Aorta (tissue), 5 donors: ENCODE measurements around the gene DDR2. TPM values are rescaled to one million over a fixed set of nuclear protein-coding genes. Genes with fewer than 3 reads are reported as not detected.
"Not testable (repeated sequence)": the region's sequence is repeated elsewhere in the genome, so short reads cannot be mapped to it uniquely, and the experiment has no call there.

ENCODE experiments used
- ATAC-seq: fragments of 200-7000 bp; cut with Tn5 transposase; one replicate; pipeline ENCODE4 v1.9.1; 2022; ENCODE audit warnings: moderate library complexity; ENCODE audit not compliant: low FRiP score
- DNase-seq, 2 donors: peaks; one replicate each; pipeline ENCODE4 v3.0.0-alpha.2; 2020
- H3K27ac ChIP-seq, 2 donors: one replicate each; pipeline ENCODE4 v1.5.1; 2013; ENCODE audit warnings: low read length in 2 of 2, mild to moderate bottlenecking in 2 of 2, moderate library complexity in 2 of 2, control low read depth in 1 of 2, inconsistent platforms in 1 of 2, low read depth in 1 of 2
- H3K27me3 ChIP-seq, 2 donors: one replicate each; pipeline ENCODE4 v1.6.1; 2013; ENCODE audit warnings: control low read depth in 1 of 2, low read length in 1 of 2, mild to moderate bottlenecking in 1 of 2, moderate library complexity in 1 of 2; ENCODE audit not compliant: insufficient read depth in 2 of 2, control insufficient read depth in 1 of 2
- H3K36me3 ChIP-seq, 2 donors: one replicate each; pipeline ENCODE4 v1.6.1; 2013; ENCODE audit warnings: control low read depth in 1 of 2, low read length in 1 of 2, mild to moderate bottlenecking in 1 of 2; ENCODE audit not compliant: insufficient read depth in 2 of 2, control insufficient read depth in 1 of 2
- H3K4me1 ChIP-seq, 2 donors: one replicate each; pipeline ENCODE4 v1.6.1; 2013; ENCODE audit warnings: low read length in 2 of 2, control low read depth in 1 of 2, mild to moderate bottlenecking in 1 of 2, moderate library complexity in 1 of 2; ENCODE audit not compliant: insufficient read depth in 2 of 2, control insufficient read depth in 1 of 2
- H3K4me3 ChIP-seq, 2 donors: one replicate each; pipeline ENCODE4 v1.5.1; 2013; ENCODE audit warnings: low read length in 2 of 2, control low read depth in 1 of 2, mild to moderate bottlenecking in 1 of 2
- H3K9me3 ChIP-seq: one replicate; pipeline ENCODE4 v1.6.1; 2013; ENCODE audit warnings: mild to moderate bottlenecking, low read length; ENCODE audit not compliant: control insufficient read depth
- WGBS, 2 donors: extraction: QIAGEN DNeasy Blood & Tissue Kit; methylation state at CpG; one replicate each; pipeline ENCODE4 v1.1.7; 2013; 5-methylcytosine and 5-hydroxymethylcytosine counted together
- intact Hi-C, 2 donors: fragments of 100-400 bp; cut with DNase I; formaldehyde crosslinking; loops; one replicate each; pipeline versions ENCODE4 v1.14.2 to v1.15.0; 2022
- polyA plus RNA-seq, 2 donors: library from polyadenylated mRNA; stranded (reverse); fragments of 200-250 nt; gene quantifications; one replicate each; pipeline ENCODE4 v1.2.3, GENCODE V29; 2013
- total RNA-seq, 2 donors: library from RNA; stranded (reverse); fragmentation: NEBNext Ultra II Directional; extraction: Animal tissue kit (Norgen Biotek cat#: 25700); gene quantifications; one replicate each; pipeline ENCODE4 v1.2.1, GENCODE V29; 2021
- donor health status: healthy with polysubstance abuse.
- donor health status: Bipolar disorder and iron deficiency.
- donor health status: DM: no; HTN: no; CAD: no.
- donor health status: DM: no; HTN: no; CAD: no.
- donor health status: DM: yes; HTN: yes; CAD: no.

The DDR2 gene
- total and polyA plus RNA-seq, 4 donors = 24.8 to 146 (median 76.5) TPM

DNA sequence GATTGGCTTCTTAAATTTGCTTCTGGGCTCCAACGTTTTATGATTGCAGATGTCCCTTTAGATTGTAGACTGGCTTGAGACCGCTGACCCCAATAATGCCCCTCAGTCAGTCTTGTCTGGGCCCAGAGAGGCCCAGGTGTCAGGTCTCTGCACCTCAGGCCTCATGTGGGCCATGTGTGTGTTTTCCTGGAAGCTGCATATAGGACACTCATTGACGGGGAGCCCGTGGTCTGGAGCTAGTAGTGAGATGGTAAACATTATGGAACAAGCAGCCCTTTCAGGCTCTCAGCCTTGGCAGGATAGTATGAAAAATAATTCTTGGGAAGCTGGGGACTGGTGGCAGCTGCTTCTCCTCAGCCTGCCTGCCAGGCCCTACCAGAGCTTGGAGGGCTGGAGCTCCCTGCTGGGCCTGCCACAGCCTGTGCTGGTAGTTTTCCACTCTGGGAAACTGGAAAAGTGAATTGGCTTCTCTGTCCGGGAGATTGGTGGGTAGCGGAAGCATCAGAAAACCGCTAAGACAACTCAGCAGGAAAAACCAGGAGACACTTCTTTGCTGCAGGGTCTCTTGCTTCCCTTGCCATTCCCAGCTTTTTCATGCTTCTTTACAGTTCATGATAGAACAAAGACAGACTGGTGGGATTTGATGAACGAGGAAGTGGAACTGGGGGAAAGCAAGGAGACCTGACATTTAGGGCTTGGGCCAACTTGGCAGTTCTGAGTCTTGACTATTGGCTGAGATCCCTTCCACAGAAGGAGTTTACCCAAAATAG is 100.5 kb downstream of the DDR2 start:
- 20 to 24% methylated on average over 8 of the region's 8 CpGs for WGBS, 2 donors
- intact Hi-C loops = loop anchor here in 1 of 2 donors (5.0 kb wide), 2 partner anchors 55 to 100 kb away; partner anchors contain the start of gene DDR2
- peak overlapping the region; percentile 81 to 95 for H3K27ac ChIP-seq
- H3K27me3 ChIP-seq = no peaks in the 10 kb centered on the region
- H3K4me3 ChIP-seq = no peak overlapping the region
- H3K4me1 ChIP-seq = peaks cover 2 to 23% of the 10 kb centered on the region in 2 donors
- no peaks in the 10 kb centered on the region for H3K36me3 ChIP-seq
- no peaks in the 10 kb centered on the region for H3K9me3 ChIP-seq
- ATAC-seq (peak; percentile 84), DNase-seq (peak in 1 of 2 donors; percentile 65)

GRCh38 chr1:162733336-162733590 is 101.0 kb downstream of the DDR2 start:
- 0 to 2% methylated on average over 1 of the region's 1 CpG for WGBS, 2 donors
- no peak for DNase-seq
- Histone ChIP-seq H3K36me3 (no peaks in the 10 kb centered on the region), H3K4me3 (no peak overlapping the region), H3K27me3 (no peaks in the 10 kb centered on the region), H3K9me3 (no peaks in the 10 kb centered on the region), H3K4me1 (peaks cover 2 to 23% of the 10 kb centered on the region in 2 donors), H3K27ac (peak overlapping the region; percentile 81 to 95)
- intact Hi-C loops = loop anchor here in 1 of 2 donors (5.0 kb wide), 2 partner anchors 56 to 101 kb away; partner anchors contain the start of gene DDR2
- no peak for ATAC-seq

GRCh38 chr1:162734047-162734446 is 101.8 kb downstream of the DDR2 start:
- no peak overlapping the region for H3K27ac ChIP-seq
- WGBS, 2 donors = 86 to 90% methylated on average over 2 of the region's 2 CpGs
- peaks cover 2 to 23% of the 10 kb centered on the region in 2 donors for H3K4me1 ChIP-seq
- DNase-seq (no peak), ATAC-seq (no peak)
- no peak overlapping the region for H3K4me3 ChIP-seq
- H3K27me3 ChIP-seq = no peaks in the 10 kb centered on the region
- H3K9me3 ChIP-seq = no peaks in the 10 kb centered on the region
- no peaks in the 10 kb centered on the region for H3K36me3 ChIP-seq
- intact Hi-C loops = loop anchor here in 1 of 2 donors (5.0 kb wide), 2 partner anchors 57 to 102 kb away; partner anchors contain the start of gene DDR2

DNA sequence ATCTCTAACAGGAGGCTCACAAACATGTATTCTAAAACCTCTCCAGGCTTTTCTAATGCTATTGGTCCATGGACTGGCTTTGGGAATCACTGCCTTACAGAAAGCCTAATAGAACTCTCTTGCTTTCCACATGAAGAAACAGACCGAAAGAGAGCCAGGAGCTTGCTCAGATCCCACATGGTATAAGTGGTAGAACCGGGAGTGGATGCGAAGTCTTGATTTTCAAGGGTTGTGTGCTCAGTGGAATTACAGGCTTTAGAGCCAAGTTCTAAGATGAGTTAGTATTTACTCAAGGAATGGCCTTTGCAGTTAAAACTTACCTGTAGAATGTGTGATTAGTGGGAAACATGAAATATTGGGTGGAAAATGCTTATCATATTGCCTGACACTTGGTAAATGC is 103.9 kb downstream of the DDR2 start:
- intact Hi-C loops = no loop called here
- Histone ChIP-seq H3K27ac (peak overlapping the region; percentile 7 to 48), H3K9me3 (no peaks in the 10 kb centered on the region), H3K4me1 (peaks cover 2 to 23% of the 10 kb centered on the region in 2 donors), H3K36me3 (no peaks in the 10 kb centered on the region), H3K4me3 (no peak overlapping the region), H3K27me3 (no peaks in the 10 kb centered on the region)
- ATAC-seq = no peak
- 97 to 98% methylated on average over 3 of the region's 3 CpGs for WGBS, 2 donors
- no peak for DNase-seq

- peaks cover 2 to 23% of the 10 kb centered on the region in 2 donors for H3K4me1 ChIP-seq
- no peak overlapping the region for H3K27ac ChIP-seq
- 94 to 98% methylated on average over 3 of the region's 3 CpGs for WGBS, 2 donors
Measured at GRCh38 chr1:162736633-162737067, 104.4 kb downstream of the DDR2 start.

DNA sequence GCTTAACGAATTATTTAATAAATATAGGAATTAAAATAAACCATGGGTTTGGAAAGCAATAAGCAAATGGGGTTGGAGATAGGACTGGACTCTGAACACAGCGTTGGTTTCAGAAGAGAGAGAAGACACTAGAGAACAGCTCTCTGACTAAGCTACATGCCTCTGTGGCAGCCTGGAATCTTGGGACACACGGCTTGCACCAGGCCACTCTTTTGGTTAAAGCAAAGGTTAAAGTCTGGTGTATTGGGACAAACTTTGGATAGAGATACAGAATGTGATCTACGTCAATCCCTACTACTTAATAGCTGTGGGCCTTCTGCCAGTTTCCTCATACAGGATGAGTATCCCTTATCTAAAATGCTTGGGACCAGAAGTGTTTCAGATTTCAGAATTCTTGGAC is 108.5 kb downstream of the DDR2 start:
- H3K27ac ChIP-seq = no peak overlapping the region
- WGBS, 2 donors = 91 to 95% methylated on average over 4 of the region's 4 CpGs
- H3K4me3 ChIP-seq = no peak overlapping the region
- DNase-seq (no peak), ATAC-seq (no peak)
- intact Hi-C loops = no loop called here
- no peaks in the 10 kb centered on the region for H3K9me3 ChIP-seq
- H3K36me3 ChIP-seq = peaks cover 0 to 2% of the 10 kb centered on the region in 2 donors
- peaks cover 0 to 6% of the 10 kb centered on the region in 2 donors for H3K4me1 ChIP-seq
- no peaks in the 10 kb centered on the region for H3K27me3 ChIP-seq

More at GRCh38 chr1:162736633-162737067, 104.4 kb downstream of the DDR2 start:
- ATAC-seq (no peak), DNase-seq (no peak)
- Histone ChIP-seq H3K36me3 (peaks cover 0 to 2% of the 10 kb centered on the region in 2 donors), H3K4me3 (no peak overlapping the region), H3K9me3 (no peaks in the 10 kb centered on the region), H3K27me3 (no peaks in the 10 kb centered on the region)
- intact Hi-C loops = no loop called here

- no peak overlapping the region for H3K27ac ChIP-seq
- ATAC-seq = no peak
- H3K4me1 ChIP-seq = no peaks in the 10 kb centered on the region
- 83 to 87% methylated on average over 2 of the region's 2 CpGs for WGBS, 2 donors
- no peak overlapping the region for H3K4me3 ChIP-seq
- no peaks in the 10 kb centered on the region for H3K27me3 ChIP-seq
- DNase-seq = no peak
- H3K36me3 ChIP-seq = peaks cover 0 to 2% of the 10 kb centered on the region in 2 donors
- intact Hi-C loops = no loop called here
- no peaks in the 10 kb centered on the region for H3K9me3 ChIP-seq
Measured at GRCh38 chr1:162741574-162741973, 109.3 kb downstream of the DDR2 start.

- H3K36me3 ChIP-seq, H3K27ac ChIP-seq, H3K4me1 ChIP-seq, H3K9me3 ChIP-seq, H3K27me3 ChIP-seq, DNase-seq, H3K4me3 ChIP-seq, intact Hi-C loops, ATAC-seq: not testable (repeated sequence)
- WGBS, 2 donors = 95 to 97% methylated on average over 14 of the region's 14 CpGs
Measured at GRCh38 chr1:162746264-162746942, 114.1 kb downstream of the DDR2 start.
